ENCODE data around the gene RNU2-1. TPM values are rescaled to one million over a fixed set of nuclear protein-coding genes. Genes with fewer than 3 reads are reported as not detected.
A peak's percentile ranks its signal among the peaks of the same experiment; 100 is the strongest.

Gene RNU2-1
- total and polyA plus RNA-seq, 2 of the 13 experiments (the other 11 are each of a cell fraction or from before 2014, with no cell fraction given) = not detected

- TF ChIP-seq SNAPC4 (CRISPR knock-in tag; IDR thresholded peaks at IDR 0.05) = no peak
- TF ChIP-seq SRF (IDR thresholded peaks at IDR 0.05; ENCODE audit: low read depth, low read length) = no peak
- TF ChIP-seq HNRNPLL (IDR thresholded peaks at IDR 0.05; ENCODE audit: low read depth, low read length, poor library complexity, severe bottlenecking) = no peak
- TF ChIP-seq ZNF687 (CRISPR knock-in tag; IDR thresholded peaks at IDR 0.05) = peak; percentile 26; the same call in 1 of the 2 replicates
- TF ChIP-seq RELA (CRISPR knock-in tag; IDR thresholded peaks at IDR 0.05) = no peak
- no peak for TF ChIP-seq MBNL3 (CRISPR knock-in tag; conservative IDR thresholded peaks at IDR 0.05)
- TF ChIP-seq ZNF850 (CRISPR knock-in tag; conservative IDR thresholded peaks at IDR 0.05) = no peak
- no peak for TF ChIP-seq TRIM22 (IDR thresholded peaks at IDR 0.05)
- TF ChIP-seq MEIS1 (CRISPR knock-in tag; IDR thresholded peaks at IDR 0.05; ENCODE audit: borderline replicate concordance) = 0 out of 2 replicates have a peak, but pooled peaks have one; percentile 42
- no peak for TF ChIP-seq ZNF737 (CRISPR knock-in tag; IDR thresholded peaks at IDR 0.05; ENCODE audit: borderline replicate concordance)
- no peak for TF ChIP-seq NR3C1 (CRISPR knock-in tag; IDR thresholded peaks at IDR 0.05)
- TF ChIP-seq HDAC2 (CRISPR knock-in tag; IDR thresholded peaks at IDR 0.05) = no peak
- no peak for TF ChIP-seq ZNF18 (CRISPR knock-in tag; IDR thresholded peaks at IDR 0.05; ENCODE audit: insufficient replicate concordance)
- no peak for TF ChIP-seq RXRA (CRISPR knock-in tag; IDR thresholded peaks at IDR 0.05)
- TF ChIP-seq ISL2 (CRISPR knock-in tag; IDR thresholded peaks at IDR 0.05) = no peak
- TF ChIP-seq GPN1 (CRISPR knock-in tag; IDR thresholded peaks at IDR 0.05; ENCODE audit: borderline replicate concordance) = no peak
- no peak for TF ChIP-seq POLR2G (IDR thresholded peaks at IDR 0.05; ENCODE audit: low read depth, low read length)
Observed at GRCh38 chr17:43212641-43213490, 20.9 kb downstream of the RNU2-1 start (continued).
